Smooth muscle cell (in vitro differentiated cells): ENCODE results near the gene CCL4. TPM values are rescaled to one million over a fixed set of nuclear protein-coding genes. Genes with fewer than 3 reads are reported as not detected.
"Not testable (repeated sequence)": the region's sequence is repeated elsewhere in the genome, so short reads cannot be mapped to it uniquely, and the experiment has no call there.

ENCODE experiments used
- DNase-seq: peaks from one replicate; lab custom pipeline; 2025; ENCODE audit not compliant: unreplicated experiment; lab: John Stamatoyannopoulos, UW
- H2AFZ ChIP-seq: fragments of 200-600 bp; sonication (generic); 2 replicates; pipeline ENCODE4 v1.6.0; 2016; ENCODE audit warnings: antibody characterized with exemption, low read depth, mild to moderate bottlenecking
- H3F3A ChIP-seq: fragments of 200-600 bp; sonication (generic); 2 replicates; pipeline ENCODE4 v1.6.0; 2017; ENCODE audit warnings: antibody characterized with exemption, low read depth
- H3K27ac ChIP-seq: fragments of 200-600 bp; sonication (generic); 2 replicates; pipeline ENCODE4 v1.5.1; 2016; ENCODE audit warnings: low read depth, mild to moderate bottlenecking
- H3K27me3 ChIP-seq: fragments of 200-600 bp; sonication (generic); 2 replicates; pipeline ENCODE4 v1.6.1; 2016; ENCODE audit warnings: low read depth, mild to moderate bottlenecking
- H3K36me3 ChIP-seq: fragments of 200-600 bp; sonication (generic); 2 replicates; pipeline ENCODE4 v1.5.1; 2016; ENCODE audit warnings: low read depth
- H3K4me1 ChIP-seq: fragments of 200-600 bp; sonication (generic); 2 replicates; pipeline ENCODE4 v1.5.1; 2016; ENCODE audit warnings: low read depth
- H3K4me2 ChIP-seq: fragments of 200-600 bp; sonication (generic); 2 replicates; pipeline ENCODE4 v1.6.0; 2016; ENCODE audit warnings: mild to moderate bottlenecking
- H3K4me3 ChIP-seq: fragments of 200-600 bp; sonication (generic); 2 replicates; pipeline ENCODE4 v1.5.1; 2016; ENCODE audit warnings: mild to moderate bottlenecking
- H3K79me2 ChIP-seq: fragments of 200-600 bp; sonication (generic); 2 replicates; pipeline ENCODE4 v1.6.0; 2016; ENCODE audit warnings: low read depth, mild to moderate bottlenecking
- H3K9ac ChIP-seq: fragments of 200-600 bp; sonication (generic); 2 replicates; pipeline ENCODE4 v1.6.0; 2016; ENCODE audit warnings: low read depth
- H3K9me3 ChIP-seq: fragments of 200-600 bp; sonication (generic); replicated peaks from 2 replicates; pipeline ENCODE4 v1.5.1; 2016; ENCODE audit warnings: low read depth
- H4K20me1 ChIP-seq: fragments of 200-600 bp; sonication (generic); 2 replicates; pipeline ENCODE4 v1.6.0; 2016; ENCODE audit warnings: low read depth
- CTCF ChIP-seq: fragments of 200-600 bp; sonication (generic); IDR thresholded peaks from 2 replicates; pipeline ENCODE4 v1.5.1; 2017; ENCODE audit warnings: borderline replicate concordance, mild to moderate bottlenecking, antibody characterized with exemption; ENCODE audit not compliant: insufficient read depth, poor library complexity, severe bottlenecking
- WGBS: methylation state at CpG from one replicate; pipeline ENCODE4 v1.1.7; 2016; ENCODE audit warnings: low lambda C conversion rate; 5-methylcytosine and 5-hydroxymethylcytosine counted together
- polyA plus RNA-seq: library from polyadenylated mRNA; unstranded; fragments of >200 nt; fragmentation: Nextera tagmentation; extraction: Ambion mirVana; gene quantifications from 2 replicates; pipeline ENCODE4 v1.2.1, GENCODE V29; 2016
- total RNA-seq: library from RNA; depleted of rRNA; stranded (reverse); fragments of >200 nt; gene quantifications from 2 replicates; pipeline ENCODE4 v1.2.3, GENCODE V29; 2014

The CCL4 gene
- 0.81 and 1.3 TPM in 2 replicates for total RNA-seq
- 1.5 TPM in 1 of 2 replicates, not detected in the other for polyA plus RNA-seq

- not testable (repeated sequence) for H3K4me1 ChIP-seq, H3K9ac ChIP-seq, H3K4me3 ChIP-seq, H3F3A ChIP-seq, H3K79me2 ChIP-seq, H3K4me2 ChIP-seq, H3K36me3 ChIP-seq, H3K9me3 ChIP-seq, H3K27me3 ChIP-seq, H4K20me1 ChIP-seq, DNase-seq, H3K27ac ChIP-seq, H2AFZ ChIP-seq
- 85% methylated on average over 6 of the region's 6 CpGs for WGBS
Measured at GRCh38 chr17:36103401-36103975, at the start of gene CCL4. TSS of gene CCL4 (plus strand) at chr17:36103827. CDS start at chr17:36103906, 79 bp downstream.

- Histone ChIP-seq H3K4me1 (no peaks in the 10 kb centered on the region), H3K36me3 (no peaks in the 10 kb centered on the region), H3K9me3 (no peaks in the 10 kb centered on the region), H3K4me2 (no peak overlapping the region), H2AFZ (no peak overlapping the region), H3K27me3 (no peaks in the 10 kb centered on the region), H3K79me2 (no peaks in the 10 kb centered on the region), H3K9ac (no peak overlapping the region), H4K20me1 (no peaks in the 10 kb centered on the region), H3F3A (no peaks in the 10 kb centered on the region), H3K27ac (no peak overlapping the region), H3K4me3 (no peak overlapping the region)
- 83% methylated on average over 2 of the region's 2 CpGs for WGBS
- no peak for TF ChIP-seq CTCF
- no peak for DNase-seq
Measured at GRCh38 chr17:36055171-36055570, 48.5 kb upstream of the CCL4 start.

- no peaks in the 10 kb centered on the region for H3F3A ChIP-seq
- H3K4me2 ChIP-seq: no peak overlapping the region
- H4K20me1 ChIP-seq: no peaks in the 10 kb centered on the region
- H3K79me2 ChIP-seq: no peaks in the 10 kb centered on the region
- no peak overlapping the region for H3K9ac ChIP-seq
- no peaks in the 10 kb centered on the region for H3K9me3 ChIP-seq
- H2AFZ ChIP-seq: no peak overlapping the region
- H3K4me1 ChIP-seq: no peaks in the 10 kb centered on the region
- no peak overlapping the region for H3K27ac ChIP-seq
- TF ChIP-seq CTCF: no peak
- DNase-seq: no peak
- H3K36me3 ChIP-seq: no peaks in the 10 kb centered on the region
- no peaks in the 10 kb centered on the region for H3K27me3 ChIP-seq
- WGBS: 91% methylated on average over 4 of the region's 4 CpGs
- H3K4me3 ChIP-seq: no peak overlapping the region
Measured at GRCh38 chr17:36055921-36056520, 47.6 kb upstream of the CCL4 start.

- no peaks in the 10 kb centered on the region for H3K79me2 ChIP-seq
- H3K27ac ChIP-seq: no peak overlapping the region
- no peak for TF ChIP-seq CTCF
- no peaks in the 10 kb centered on the region for H4K20me1 ChIP-seq
- no peak overlapping the region for H3K4me3 ChIP-seq
- no peaks in the 10 kb centered on the region for H3K27me3 ChIP-seq
- no peak overlapping the region for H3K4me2 ChIP-seq
- H3K36me3 ChIP-seq: no peaks in the 10 kb centered on the region
- H2AFZ ChIP-seq: no peak overlapping the region
- no peak for DNase-seq
- H3F3A ChIP-seq: no peaks in the 10 kb centered on the region
- H3K9ac ChIP-seq: no peak overlapping the region
- H3K9me3 ChIP-seq: no peaks in the 10 kb centered on the region
- H3K4me1 ChIP-seq: no peaks in the 10 kb centered on the region
Measured at GRCh38 chr17:36057911-36058310, 45.7 kb upstream of the CCL4 start.
